ENCODE measurements around the gene CHAF1B. TPM values are rescaled to one million over a fixed set of nuclear protein-coding genes. Genes with fewer than 3 reads are reported as not detected.

CHAF1B gene
- polyA plus RNA-seq, 1 of the 3 experiments (the other 2 are of a cell fraction): 6.8 TPM

- Histone ChIP-seq H3K27me3 (ENCODE audit: insufficient read depth) (no peaks in the 10 kb centered on the region), H3K4me1 (ENCODE audit: control insufficient read depth in 1 of 2, insufficient read depth in 2 of 2, low read depth in 1 of 2, low read length in 1 of 2) (no peaks in the 10 kb centered on the region; a peak in 1 of 4 replicates), H2AFZ (ENCODE audit: low read depth) (no peak overlapping the region), H3K9me2 (no peaks in the 10 kb centered on the region), H3K9me3 (no peaks in the 10 kb centered on the region), H3K79me2 (ENCODE audit: insufficient read depth) (no peaks in the 10 kb centered on the region), H3K36me3 (replicated peaks in 1 of 2; ENCODE audit: control insufficient read depth in 1 of 2, insufficient read depth in 2 of 2, low read length in 1 of 2) (peaks cover 37 to 52% of the 10 kb centered on the region in 2 experiments), H4K20me1 (ENCODE audit: insufficient read depth) (no peaks in the 10 kb centered on the region), H3K27ac (ENCODE audit: low read depth in 2 of 2, low read length in 1 of 2) (no peak overlapping the region), H3K4me2 (no peak overlapping the region), H3K4me3 (ENCODE audit: low read depth in 2 of 2, low read length in 1 of 2) (no peak overlapping the region), H3F3A (replicated peaks; ENCODE audit: insufficient read depth) (peaks cover 13% of the 10 kb centered on the region), H3K9ac (no peak overlapping the region)
- ChIA-PET POLR2A (interaction anchor here (0.7 kb wide), 1 partner anchor 15 kb away, joined by 3 read pairs; no protein-coding TSS in a partner anchor), CTCF (interaction anchor here (1.0 kb wide), 1 partner anchor 252 kb away, joined by 3 read pairs; no protein-coding TSS in a partner anchor)
- WGBS (ENCODE audit: low lambda C conversion rate): 90% methylated on average over 7 of the region's 7 CpGs
- TF ChIP-seq RXRA (IDR thresholded peaks at IDR 0.05; ENCODE audit: borderline replicate concordance, low read depth) (no peak), SMC3 (IDR thresholded peaks at IDR 0.05; ENCODE audit: low read depth, low read length) (no peak), RFX5 (IDR thresholded peaks at IDR 0.05; ENCODE audit: low read length) (no peak), YY1 (IDR thresholded peaks at IDR 0.05; ENCODE audit: low read depth) (no peak), FOXJ3 (CRISPR knock-in tag; IDR thresholded peaks at IDR 0.05) (no peak), SIN3A (IDR thresholded peaks at IDR 0.05; ENCODE audit: borderline replicate concordance, low read depth, low read length) (no peak), MAX (IDR thresholded peaks at IDR 0.05; ENCODE audit: low read depth) (no peak), TAF1 (IDR thresholded peaks at IDR 0.05; ENCODE audit: borderline replicate concordance, low read depth, low read length) (no peak), JUND (IDR thresholded peaks at IDR 0.05) (no peak), RCOR1 (IDR thresholded peaks at IDR 0.05; ENCODE audit: low read length) (no peak)
- TF ChIP-seq, protein P1, sequence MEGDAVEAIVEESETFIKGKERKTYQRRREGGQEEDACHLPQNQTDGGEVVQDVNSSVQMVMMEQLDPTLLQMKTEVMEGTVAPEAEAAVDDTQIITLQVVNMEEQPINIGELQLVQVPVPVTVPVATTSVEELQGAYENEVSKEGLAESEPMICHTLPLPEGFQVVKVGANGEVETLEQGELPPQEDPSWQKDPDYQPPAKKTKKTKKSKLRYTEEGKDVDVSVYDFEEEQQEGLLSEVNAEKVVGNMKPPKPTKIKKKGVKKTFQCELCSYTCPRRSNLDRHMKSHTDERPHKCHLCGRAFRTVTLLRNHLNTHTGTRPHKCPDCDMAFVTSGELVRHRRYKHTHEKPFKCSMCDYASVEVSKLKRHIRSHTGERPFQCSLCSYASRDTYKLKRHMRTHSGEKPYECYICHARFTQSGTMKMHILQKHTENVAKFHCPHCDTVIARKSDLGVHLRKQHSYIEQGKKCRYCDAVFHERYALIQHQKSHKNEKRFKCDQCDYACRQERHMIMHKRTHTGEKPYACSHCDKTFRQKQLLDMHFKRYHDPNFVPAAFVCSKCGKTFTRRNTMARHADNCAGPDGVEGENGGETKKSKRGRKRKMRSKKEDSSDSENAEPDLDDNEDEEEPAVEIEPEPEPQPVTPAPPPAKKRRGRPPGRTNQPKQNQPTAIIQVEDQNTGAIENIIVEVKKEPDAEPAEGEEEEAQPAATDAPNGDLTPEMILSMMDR (IDR thresholded peaks at IDR 0.05): no peak
- TF ChIP-seq, protein P2, sequence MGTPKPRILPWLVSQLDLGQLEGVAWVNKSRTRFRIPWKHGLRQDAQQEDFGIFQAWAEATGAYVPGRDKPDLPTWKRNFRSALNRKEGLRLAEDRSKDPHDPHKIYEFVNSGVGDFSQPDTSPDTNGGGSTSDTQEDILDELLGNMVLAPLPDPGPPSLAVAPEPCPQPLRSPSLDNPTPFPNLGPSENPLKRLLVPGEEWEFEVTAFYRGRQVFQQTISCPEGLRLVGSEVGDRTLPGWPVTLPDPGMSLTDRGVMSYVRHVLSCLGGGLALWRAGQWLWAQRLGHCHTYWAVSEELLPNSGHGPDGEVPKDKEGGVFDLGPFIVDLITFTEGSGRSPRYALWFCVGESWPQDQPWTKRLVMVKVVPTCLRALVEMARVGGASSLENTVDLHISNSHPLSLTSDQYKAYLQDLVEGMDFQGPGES (IDR thresholded peaks at IDR 0.05; ENCODE audit: low read depth, low read length): no peak
- TF ChIP-seq, protein P3, sequence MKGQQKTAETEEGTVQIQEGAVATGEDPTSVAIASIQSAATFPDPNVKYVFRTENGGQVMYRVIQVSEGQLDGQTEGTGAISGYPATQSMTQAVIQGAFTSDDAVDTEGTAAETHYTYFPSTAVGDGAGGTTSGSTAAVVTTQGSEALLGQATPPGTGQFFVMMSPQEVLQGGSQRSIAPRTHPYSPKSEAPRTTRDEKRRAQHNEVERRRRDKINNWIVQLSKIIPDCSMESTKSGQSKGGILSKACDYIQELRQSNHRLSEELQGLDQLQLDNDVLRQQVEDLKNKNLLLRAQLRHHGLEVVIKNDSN (IDR thresholded peaks at IDR 0.05; ENCODE audit: borderline replicate concordance, low read depth): no peak
- DNase-seq: no peak
Observed at GRCh38 chr21:36377391-36377842, 7.8 kb upstream of the CHAF1B start.

DNA sequence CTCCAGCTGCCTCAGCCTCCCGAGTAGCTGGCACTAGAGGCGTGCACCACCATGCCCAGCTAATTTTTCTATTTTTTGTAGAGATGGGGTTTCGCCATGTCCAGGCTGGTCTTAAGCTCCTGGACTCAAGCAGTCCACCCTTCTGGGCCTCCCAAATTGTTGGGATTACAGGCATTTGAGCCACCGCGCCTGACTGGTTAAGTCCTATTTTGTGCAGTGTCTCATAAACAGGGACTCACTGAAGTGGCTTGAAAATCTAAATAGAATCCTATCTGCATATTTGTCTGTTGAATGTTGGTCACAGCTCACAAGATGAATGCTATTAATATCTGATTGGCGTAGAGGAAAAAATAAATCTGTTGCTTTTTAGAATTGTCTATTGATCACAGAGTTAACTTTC lies 5.9 kb upstream of the CHAF1B start:
- H3K4me2 ChIP-seq: no peak overlapping the region
- H3F3A ChIP-seq (replicated peaks; ENCODE audit: insufficient read depth): peaks cover 13% of the 10 kb centered on the region
- no peaks in the 10 kb centered on the region; a peak in 1 of 4 replicates for H3K4me1 ChIP-seq (ENCODE audit: control insufficient read depth in 1 of 2, insufficient read depth in 2 of 2, low read depth in 1 of 2, low read length in 1 of 2)
- H2AFZ ChIP-seq (ENCODE audit: low read depth): no peak overlapping the region
- no peaks in the 10 kb centered on the region for H4K20me1 ChIP-seq (ENCODE audit: insufficient read depth)
- H3K79me2 ChIP-seq (ENCODE audit: insufficient read depth): no peaks in the 10 kb centered on the region
- H3K9ac ChIP-seq: no peak overlapping the region
- CTCF ChIA-PET: no interaction called here
- H3K27ac ChIP-seq (ENCODE audit: low read depth in 2 of 2, low read length in 1 of 2): no peak overlapping the region
- peaks cover 26 to 37% of the 10 kb centered on the region in 2 experiments for H3K36me3 ChIP-seq (replicated peaks in 1 of 2; ENCODE audit: control insufficient read depth in 1 of 2, insufficient read depth in 2 of 2, low read length in 1 of 2)
- DNase-seq: no peak
- no peaks in the 10 kb centered on the region for H3K9me3 ChIP-seq
- POLR2A ChIA-PET: interaction anchor here (0.9 kb wide), 1 partner anchor 10 kb away, joined by 3 read pairs; no protein-coding TSS in a partner anchor
- no peaks in the 10 kb centered on the region for H3K9me2 ChIP-seq
- WGBS (ENCODE audit: low lambda C conversion rate): 97% methylated on average over 6 of the region's 6 CpGs
- no peaks in the 10 kb centered on the region for H3K27me3 ChIP-seq (ENCODE audit: insufficient read depth)
- no peak overlapping the region for H3K4me3 ChIP-seq (ENCODE audit: low read depth in 2 of 2, low read length in 1 of 2)
- TF ChIP-seq NFIC (IDR thresholded peaks at IDR 0.05; ENCODE audit: borderline replicate concordance) (no peak), MAX (IDR thresholded peaks at IDR 0.05; ENCODE audit: low read depth) (no peak), MEF2A (IDR thresholded peaks at IDR 0.05; ENCODE audit: borderline replicate concordance, low read depth) (no peak), USF2 (IDR thresholded peaks at IDR 0.05; ENCODE audit: borderline replicate concordance, low read depth, low read length) (no peak), RXRA (IDR thresholded peaks at IDR 0.05; ENCODE audit: borderline replicate concordance, low read depth) (no peak), FOSL2 (IDR thresholded peaks at IDR 0.05; ENCODE audit: borderline replicate concordance, low read depth) (no peak), EP300 (IDR thresholded peaks at IDR 0.05; ENCODE audit: borderline replicate concordance in 1 of 2, low read depth in 1 of 2, low read length in 1 of 2) (no peak), POLR2AphosphoS5 (IDR thresholded peaks at IDR 0.05; ENCODE audit: low read depth, low read length) (no peak), SIN3A (IDR thresholded peaks at IDR 0.05; ENCODE audit: borderline replicate concordance, low read depth, low read length) (no peak), CHD2 (IDR thresholded peaks at IDR 0.05; ENCODE audit: low read length, partially characterized antibody) (no peak), RAD21 (IDR thresholded peaks at IDR 0.05; ENCODE audit: low read length) (no peak), ELF1 (IDR thresholded peaks at IDR 0.05) (no peak), TAF1 (IDR thresholded peaks at IDR 0.05; ENCODE audit: borderline replicate concordance, low read depth, low read length) (no peak), EZH2phosphoT487 (IDR thresholded peaks at IDR 0.05; ENCODE audit: borderline replicate concordance, low read depth) (no peak), GATA2 (CRISPR knock-in tag; IDR thresholded peaks at IDR 0.05) (no peak)

Measured in SK-N-SH (cell line).